Sigmoid colon (tissue), 4 donors: ENCODE measurements around the gene TMEM165.

ENCODE experiments used
- POLR2A ChIP-seq, 2 donors: fragments of 450-650 bp; IDR thresholded peaks; one replicate each; pipeline ENCODE4 v1.6.1; 2016; ENCODE audit warnings: antibody characterized with exemption in 2 of 2, mild to moderate bottlenecking in 2 of 2, moderate library complexity in 2 of 2
- POLR2AphosphoS5 ChIP-seq, 4 donors: sonication (generic); formaldehyde crosslinking; IDR thresholded peaks; one replicate each; pipeline ENCODE4 v1.6.1; 2017; ENCODE audit warnings: antibody characterized with exemption in 4 of 4
- TF ChIP-seq, protein P1 (sequence below), 4 experiments: fragments of 450-650 bp in 3 of 4; fragments of 200-600 bp in 1 of 4; IDR thresholded peaks; one replicate each; pipeline ENCODE4 v1.5.1; 2016 to 2019; ENCODE audit warnings: antibody characterized with exemption in 4 of 4, mild to moderate bottlenecking in 3 of 4, moderate library complexity in 2 of 4

DNA sequence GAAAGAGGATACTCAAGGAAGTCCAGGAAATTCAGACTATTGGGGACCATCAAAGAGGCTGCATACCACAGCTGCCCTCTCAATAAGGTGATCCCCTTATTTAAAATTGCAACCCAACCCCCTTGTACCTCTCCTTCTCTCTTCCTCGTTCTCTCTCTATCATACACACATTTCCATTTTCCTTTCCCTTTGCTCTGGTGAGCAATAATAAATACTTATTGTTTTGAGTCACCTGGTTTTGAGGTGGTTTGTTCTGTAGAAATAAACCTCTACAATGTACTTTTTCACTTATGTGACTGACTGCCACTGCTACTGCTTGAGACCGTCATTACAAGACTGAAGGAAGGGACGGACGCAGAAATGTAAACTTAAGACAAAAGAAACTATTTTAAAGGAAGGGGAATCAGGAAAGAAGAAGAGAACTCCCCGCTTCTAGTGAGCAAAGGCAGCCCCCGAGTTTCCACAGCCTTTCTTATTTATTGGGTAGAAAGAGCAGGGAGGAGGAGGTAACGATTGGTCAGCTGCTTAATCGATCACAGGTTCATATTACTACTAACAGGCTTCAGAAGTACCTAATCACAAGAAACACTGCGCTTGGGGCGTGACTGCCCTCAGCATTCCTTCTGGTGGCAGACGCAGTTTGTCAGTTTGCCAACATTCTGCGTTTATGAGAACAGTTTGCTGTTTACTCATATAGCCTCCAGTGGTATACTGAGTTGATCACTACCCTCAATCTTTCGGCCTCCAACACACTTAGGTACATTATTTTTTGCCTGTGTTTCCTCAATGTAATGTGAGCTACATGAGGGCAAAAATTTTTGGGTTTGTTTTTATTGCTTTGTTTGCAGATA lies 16.9 kb upstream of the TMEM165 start:
- TF ChIP-seq, protein P1, sequence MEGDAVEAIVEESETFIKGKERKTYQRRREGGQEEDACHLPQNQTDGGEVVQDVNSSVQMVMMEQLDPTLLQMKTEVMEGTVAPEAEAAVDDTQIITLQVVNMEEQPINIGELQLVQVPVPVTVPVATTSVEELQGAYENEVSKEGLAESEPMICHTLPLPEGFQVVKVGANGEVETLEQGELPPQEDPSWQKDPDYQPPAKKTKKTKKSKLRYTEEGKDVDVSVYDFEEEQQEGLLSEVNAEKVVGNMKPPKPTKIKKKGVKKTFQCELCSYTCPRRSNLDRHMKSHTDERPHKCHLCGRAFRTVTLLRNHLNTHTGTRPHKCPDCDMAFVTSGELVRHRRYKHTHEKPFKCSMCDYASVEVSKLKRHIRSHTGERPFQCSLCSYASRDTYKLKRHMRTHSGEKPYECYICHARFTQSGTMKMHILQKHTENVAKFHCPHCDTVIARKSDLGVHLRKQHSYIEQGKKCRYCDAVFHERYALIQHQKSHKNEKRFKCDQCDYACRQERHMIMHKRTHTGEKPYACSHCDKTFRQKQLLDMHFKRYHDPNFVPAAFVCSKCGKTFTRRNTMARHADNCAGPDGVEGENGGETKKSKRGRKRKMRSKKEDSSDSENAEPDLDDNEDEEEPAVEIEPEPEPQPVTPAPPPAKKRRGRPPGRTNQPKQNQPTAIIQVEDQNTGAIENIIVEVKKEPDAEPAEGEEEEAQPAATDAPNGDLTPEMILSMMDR (IDR thresholded peaks at IDR 0.05), result no peak
- no peak for TF ChIP-seq POLR2A (IDR thresholded peaks at IDR 0.05)
- TF ChIP-seq POLR2AphosphoS5 (IDR thresholded peaks at IDR 0.05), result no peak
